ENCODE results near the gene ODC1.
"Not testable (repeated sequence)": the region's sequence is repeated elsewhere in the genome, so short reads cannot be mapped to it uniquely, and the experiment has no call there.

ODC1 gene

GRCh38 chr2:10447895-10448575, at the start of gene ODC1:
Gene ODC1, minus strand, starts transcription at chr2:10448327. Its CDS starts 3,295 bp downstream, at chr2:10445032.
- DNase-seq: peak; percentile 93

DNA sequence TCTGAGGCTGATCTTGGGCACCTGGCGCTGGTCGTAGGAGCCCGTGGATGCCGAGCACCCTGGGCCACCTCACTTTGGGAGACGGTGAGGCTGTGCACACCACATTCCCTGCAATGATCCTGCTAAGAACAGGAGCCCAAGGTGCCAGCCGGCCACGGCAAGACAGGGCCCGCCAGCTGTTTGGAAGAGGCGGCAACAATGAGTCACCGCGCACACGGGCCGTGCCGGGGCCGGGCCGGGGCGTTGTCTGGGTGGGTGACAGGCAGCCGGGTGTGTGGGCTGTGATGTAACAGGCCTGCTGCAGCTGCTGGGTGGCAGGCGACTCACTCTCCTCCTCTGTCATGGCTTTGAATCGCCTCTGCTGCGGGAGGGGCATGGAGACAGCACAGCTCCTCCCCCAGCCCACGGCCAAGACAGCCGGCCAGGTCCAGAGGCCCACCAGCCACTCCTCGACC, 49.7 kb upstream of the ODC1 start:
- DNase-seq: peak; percentile 71

GRCh38 chr2:10495988-10496313, 47.8 kb upstream of the ODC1 start:
- DNase-seq: no peak

DNA sequence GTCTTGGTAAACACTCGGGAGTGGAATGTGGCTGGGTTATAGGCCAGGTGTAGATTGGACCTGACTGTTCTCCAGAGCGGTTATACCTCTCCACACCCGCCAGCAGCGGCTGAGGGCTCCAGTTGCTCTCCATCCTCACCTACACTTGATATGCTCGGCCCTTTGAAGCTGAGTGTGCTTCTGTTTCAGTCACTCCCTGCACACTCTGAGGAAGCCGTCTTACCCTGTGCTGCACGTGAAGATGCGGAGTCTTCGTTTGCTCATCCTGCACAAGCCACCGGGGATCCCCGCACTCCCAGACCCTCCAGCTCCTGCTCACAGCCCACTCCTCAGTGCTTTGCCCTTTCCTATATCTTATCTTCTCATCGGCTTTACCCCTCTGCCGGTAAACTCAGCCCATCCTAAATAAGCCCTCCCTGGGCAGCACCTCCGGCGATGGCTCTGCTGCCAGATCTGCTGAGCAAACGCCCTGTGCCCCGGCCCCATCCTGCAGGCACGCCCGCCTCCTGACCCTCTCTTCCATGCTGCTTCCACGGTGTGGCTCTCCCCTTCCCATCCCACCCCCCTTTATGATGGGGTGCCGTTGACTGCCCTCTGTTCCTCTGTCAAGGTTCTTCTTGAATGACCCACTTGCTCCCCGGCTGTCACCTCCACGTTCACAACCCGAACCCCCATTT, 47.3 kb upstream of the ODC1 start:
- DNase-seq: peak; percentile 68

DNA sequence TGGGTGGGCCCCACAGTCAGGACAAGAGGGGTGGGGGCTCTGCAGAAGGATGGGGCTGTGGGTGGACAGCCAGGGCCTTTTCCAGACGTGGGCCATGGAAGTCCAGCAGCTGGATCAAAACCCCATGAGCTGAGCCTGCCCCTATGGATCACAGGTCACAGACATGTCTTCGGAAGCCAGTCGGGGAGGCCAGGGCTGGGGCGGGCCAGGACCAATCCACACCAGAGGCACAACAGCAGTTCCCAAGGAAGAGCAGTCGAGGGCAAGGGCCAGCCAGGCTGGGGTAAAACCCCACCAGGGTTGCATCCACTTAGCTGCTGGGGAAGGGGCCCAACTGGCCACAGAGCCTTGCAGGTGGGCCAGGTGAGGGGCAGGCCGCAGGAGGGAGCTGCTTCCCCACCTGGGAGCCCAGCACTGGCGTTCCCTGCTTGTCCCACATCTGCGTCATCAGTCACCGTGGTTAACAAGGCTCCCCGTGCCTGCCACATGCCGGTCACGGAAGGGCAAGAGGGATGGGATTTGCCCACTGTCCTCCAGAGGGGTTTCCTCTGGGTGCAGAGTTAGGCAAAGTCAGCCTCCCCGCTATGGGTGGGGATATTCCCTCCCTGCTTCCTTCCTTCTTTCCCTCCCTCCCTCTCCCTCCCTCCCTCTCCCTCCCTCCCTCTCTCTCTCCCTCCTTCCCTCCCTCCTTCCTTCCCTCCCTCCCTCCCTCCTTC, 46.4 kb upstream of the ODC1 start:
- DNase-seq: no peak

DNA sequence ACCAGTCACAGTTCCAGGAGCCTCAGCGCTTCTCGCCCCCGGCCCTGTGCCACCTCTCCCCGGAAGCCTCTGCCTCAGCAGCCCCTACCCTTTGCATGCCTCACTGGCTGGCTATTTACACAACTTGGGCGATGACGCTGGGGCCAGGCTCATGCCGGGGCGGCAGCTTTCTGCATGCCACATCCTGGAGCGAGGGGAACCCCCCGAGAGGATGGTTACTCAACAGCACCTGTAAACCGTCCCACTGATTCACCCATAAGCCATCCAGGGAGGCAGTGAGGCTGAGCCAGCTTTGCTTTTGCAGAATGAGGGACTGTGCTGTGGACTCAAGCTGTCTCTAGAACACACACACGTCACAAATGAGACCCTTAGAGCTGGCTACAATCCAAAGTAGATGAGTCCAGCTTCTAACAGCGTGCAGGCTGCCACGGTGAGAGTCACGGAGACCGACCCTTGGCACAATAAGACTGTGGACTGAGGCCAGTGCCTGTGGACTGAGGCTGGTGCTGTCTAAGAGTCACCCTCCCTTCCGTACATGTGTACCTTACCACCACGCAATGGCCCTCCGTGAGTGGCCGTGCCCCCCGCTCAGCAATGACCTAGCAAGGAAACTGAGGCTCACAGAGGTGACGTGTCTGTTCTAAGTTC, 45.6 kb upstream of the ODC1 start:
- DNase-seq: peak; percentile 60

DNA sequence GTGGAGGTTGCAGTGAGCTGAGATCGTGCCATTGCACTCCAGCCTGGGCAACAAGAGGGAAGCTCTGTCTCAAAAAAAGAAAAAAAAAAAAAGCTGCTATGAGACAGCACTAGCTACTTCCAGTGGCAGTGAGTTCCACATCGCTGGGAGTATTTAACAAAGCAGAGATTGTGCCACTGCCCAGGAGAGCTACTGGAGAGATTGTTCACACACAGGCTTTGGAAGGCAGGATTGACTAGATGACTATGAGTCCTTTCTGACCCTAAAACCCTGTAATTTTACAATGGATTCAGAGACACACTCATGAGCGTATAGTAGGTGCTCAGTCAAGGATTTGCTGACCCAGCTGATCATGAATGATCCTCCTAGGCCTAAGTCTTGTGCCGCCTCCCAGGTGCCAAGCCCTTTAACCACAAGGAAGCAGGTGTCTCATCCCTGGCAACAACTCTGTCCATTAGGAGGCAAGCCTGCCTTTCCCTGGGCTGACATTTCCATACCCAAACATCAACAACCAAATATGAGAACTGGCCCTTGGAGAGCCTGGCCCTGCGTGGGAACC, 45.0 kb upstream of the ODC1 start:
- no peak for DNase-seq

- no peak for DNase-seq
Measured at GRCh38 chr2:10490806-10491291, 42.7 kb upstream of the ODC1 start.

- no peak for DNase-seq
Measured at GRCh38 chr2:10489842-10490555, 41.9 kb upstream of the ODC1 start.

DNA sequence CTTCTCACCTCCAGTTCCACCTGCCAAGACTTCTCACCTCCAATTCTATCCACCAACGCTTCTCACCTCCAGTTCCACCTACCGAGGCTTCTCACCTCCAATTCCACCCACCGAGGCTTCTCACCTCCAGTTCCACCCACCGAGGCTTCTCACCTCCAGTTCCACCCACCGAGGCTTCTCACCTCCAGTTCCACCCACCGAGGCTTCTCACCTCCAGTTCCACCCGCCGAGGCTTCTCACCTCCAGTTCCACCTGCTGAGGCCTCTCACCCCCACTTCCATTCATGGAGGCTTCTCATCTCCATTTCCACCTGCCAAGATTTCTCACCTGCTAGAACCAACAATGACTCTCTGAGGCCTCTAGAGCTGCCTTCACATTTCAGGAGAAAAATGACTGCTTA, 40.0 kb upstream of the ODC1 start:
- not testable (repeated sequence) for DNase-seq

DNA sequence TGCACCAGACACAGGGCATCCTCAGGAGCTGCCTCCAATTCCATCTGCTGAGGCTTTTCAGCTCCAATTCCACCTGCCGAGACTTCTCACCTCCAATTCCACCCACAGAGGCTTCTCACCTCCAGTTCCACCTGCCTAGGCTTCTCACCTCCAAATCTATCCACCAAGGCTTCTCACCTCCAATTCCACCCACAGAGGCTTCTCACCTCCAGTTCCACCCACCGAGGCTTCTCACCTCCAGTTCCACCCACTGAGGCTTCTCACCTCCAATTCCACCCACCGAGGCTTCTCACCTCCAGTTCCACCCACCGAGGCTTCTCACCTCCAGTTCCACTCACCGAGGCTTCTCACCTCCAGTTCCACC, 39.6 kb upstream of the ODC1 start:
- not testable (repeated sequence) for DNase-seq

GRCh38 chr2:10487081-10487740, 39.1 kb upstream of the ODC1 start:
- DNase-seq: peak; percentile 41

DNA sequence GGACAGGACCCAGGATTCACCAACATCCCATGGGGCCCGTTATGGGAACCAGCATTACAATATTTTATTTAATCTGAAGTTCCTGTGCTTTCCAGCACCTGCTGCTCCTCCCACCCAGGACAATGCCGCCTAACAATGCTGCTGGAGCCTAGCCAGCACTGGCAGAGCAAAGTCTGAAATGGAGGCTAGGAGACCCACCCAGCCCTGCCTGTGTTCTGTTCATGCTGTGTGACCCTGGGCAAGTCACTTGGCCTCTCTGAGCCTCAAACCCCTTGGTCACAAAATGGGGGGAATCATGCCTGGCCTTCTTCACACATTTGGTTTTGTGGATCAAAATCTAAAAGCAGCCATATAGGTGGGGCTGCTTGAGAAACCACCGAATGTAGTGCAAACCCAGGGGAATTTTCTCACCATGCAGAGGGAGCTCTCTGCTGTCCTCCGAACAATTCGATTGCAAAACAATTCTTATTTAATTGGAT, 38.5 kb upstream of the ODC1 start:
- DNase-seq: no peak

DNA sequence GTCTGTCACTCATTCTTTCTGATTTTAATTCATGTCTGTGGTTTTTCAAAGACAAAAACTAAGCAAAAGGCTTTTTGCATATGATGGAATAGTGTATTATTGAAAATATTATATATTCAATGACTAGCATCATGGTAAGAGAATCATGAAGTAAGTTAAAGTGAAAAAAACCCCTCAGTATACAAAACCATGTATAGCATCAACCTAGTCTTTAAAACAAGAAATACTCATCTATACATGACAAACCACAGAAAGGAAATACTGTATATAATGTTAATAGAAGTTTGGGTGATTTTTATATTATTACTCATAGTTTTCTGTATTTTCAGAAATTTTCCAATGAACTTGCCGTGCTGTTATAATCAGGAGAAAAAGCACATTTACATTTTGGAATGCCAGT, 38.0 kb upstream of the ODC1 start:
- DNase-seq: no peak

GRCh38 chr2:10482913-10483312, 34.8 kb upstream of the ODC1 start:
- DNase-seq: no peak

GRCh38 chr2:10482460-10482859, 34.3 kb upstream of the ODC1 start:
- DNase-seq: no peak

DNA sequence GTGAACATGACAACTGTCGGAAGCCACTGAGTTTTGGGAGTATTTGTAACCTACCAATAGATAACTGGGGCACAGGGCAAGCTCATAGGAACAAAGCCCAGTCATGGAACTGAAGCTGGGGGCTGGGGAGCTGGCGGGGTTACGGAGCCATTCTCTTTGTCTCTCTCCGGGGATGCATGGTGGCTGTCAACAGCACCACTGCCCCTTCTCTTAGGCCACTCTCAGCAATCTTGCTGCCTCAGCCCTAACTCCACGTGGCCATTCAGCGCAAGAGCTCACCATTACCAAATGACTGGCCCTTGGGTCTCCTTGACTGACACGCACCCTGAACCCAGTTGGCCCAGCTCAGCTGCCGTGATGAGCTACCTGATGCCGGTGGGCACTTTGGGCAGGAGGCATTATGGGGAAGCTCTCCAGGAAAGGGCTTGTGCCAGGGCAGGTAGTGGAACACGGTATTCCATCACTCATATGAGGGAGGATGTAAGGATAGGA, 33.6 kb upstream of the ODC1 start:
- DNase-seq: no peak

- DNase-seq: no peak
Measured at GRCh38 chr2:10481055-10481665, 33.0 kb upstream of the ODC1 start.

GRCh38 chr2:10480359-10480949, 32.3 kb upstream of the ODC1 start:
- no peak for DNase-seq

DNA sequence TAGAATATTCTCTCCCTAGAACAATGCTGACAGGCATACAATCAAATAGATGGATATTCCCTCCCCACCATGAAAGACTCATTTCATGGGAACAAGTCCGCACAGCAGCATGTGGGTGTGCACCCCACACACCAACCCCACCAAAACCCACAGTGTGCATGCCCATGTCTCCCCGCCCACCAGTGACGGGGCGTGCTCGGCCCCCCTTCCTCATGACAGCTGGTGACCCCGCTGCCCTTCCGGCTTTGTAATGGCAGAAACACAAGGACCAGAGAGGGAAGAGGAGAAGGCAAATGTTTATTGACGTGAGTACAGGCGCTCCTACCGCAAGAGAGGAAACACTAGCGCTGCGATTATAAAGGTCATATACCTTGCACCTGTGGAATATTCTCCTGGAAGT, 30.8 kb upstream of the ODC1 start:
- no peak for DNase-seq

GRCh38 chr2:10478298-10478625, 30.1 kb upstream of the ODC1 start:
- no peak for DNase-seq
